HepG2 (cell line): ENCODE data around the gene LCP2. TPM values are rescaled to one million over a fixed set of nuclear protein-coding genes. Genes with fewer than 3 reads are reported as not detected.

ENCODE experiments used
- ATAC-seq: fragments of 200-7000 bp; cut with Tn5 transposase; 3 replicates; pipeline ENCODE4 v1.9.1; 2020; ENCODE audit warnings: mild to moderate bottlenecking, moderate library complexity
- BruUV-seq: library from RNA; stranded (reverse); fragments of 400-500 nt; replicated peaks from 2 replicates; lab custom pipeline; 2021; lab: Mats Ljungman, UMichigan
- CTCF ChIA-PET: fragments of 300-600 bp; formaldehyde crosslinking; extraction: SDS; loops from one replicate; lab custom pipeline; 2021; ENCODE audit warnings: low total read pairs, inconsistent platforms, low intra/inter-chr PET ratio; lab: Yijun Ruan, JAX
- POLR2A ChIA-PET: fragments of 350-600 bp; sonication (Branson Sonifier 250); formaldehyde crosslinking; loops from one replicate; lab custom pipeline; 2020; ENCODE audit warnings: antibody characterized with exemption, inconsistent platforms; lab: Yijun Ruan, JAX
- DNase-seq: peaks from one replicate; pipeline ENCODE4 v3.0.0-alpha.2; 2015; ENCODE audit warnings: low spot score
- FAIRE-seq: peaks from 3 replicates; lab custom pipeline; 2011; peaks lifted over from hg19 to GRCh38; lab: Jason Lieb, UNC
- H2AFZ ChIP-seq: one replicate; pipeline ENCODE4 v1.6.1; 2011; ENCODE audit warnings: low read length, inconsistent platforms
- H3K27ac ChIP-seq: fragments of 300-600 bp; 3 replicates; pipeline ENCODE4 v1.8.0; 2011; ENCODE audit warnings: mixed run types, mild to moderate bottlenecking, mixed read lengths, low read length, inconsistent platforms; ENCODE audit not compliant: insufficient read depth; ENCODE audit errors: extremely low read length
- H3K27me3 ChIP-seq, 2 experiments: fragments of 200-600 bp in 1 of 2; 2 replicates in 1 of 2; 3 replicates in 1 of 2; pipeline versions ENCODE4 v1.6.0 to v1.8.0; 2011; ENCODE audit warnings: low read length in 2 of 2, mild to moderate bottlenecking in 2 of 2, moderate library complexity in 2 of 2, inconsistent platforms in 1 of 2; ENCODE audit not compliant: insufficient read depth in 2 of 2, control insufficient read depth in 1 of 2
- H3K36me3 ChIP-seq, 2 experiments: fragments of 200-600 bp in 1 of 2; replicated peaks in 1 of 2; 2 replicates in 1 of 2; 3 replicates in 1 of 2; pipeline versions ENCODE4 v1.5.1 to v1.8.0; 2011; ENCODE audit warnings: low read length in 2 of 2, inconsistent platforms in 1 of 2; ENCODE audit not compliant: insufficient read depth in 2 of 2, control insufficient read depth in 1 of 2
- H3K4me1 ChIP-seq: 2 replicates; pipeline ENCODE4 v1.5.1; 2012; ENCODE audit warnings: low read length, inconsistent platforms; ENCODE audit not compliant: insufficient read depth
- H3K4me2 ChIP-seq: 2 replicates; pipeline ENCODE4 v1.6.0; 2011; ENCODE audit warnings: low read depth, low read length, inconsistent platforms
- H3K4me3 ChIP-seq, 3 experiments: fragments of 200-600 bp in 1 of 3; sonication (generic), shearing (Covaris generic) in 1 of 3; replicated peaks in 1 of 3; 2 replicates each; pipeline ENCODE4 v1.5.1; 2011 to 2016; ENCODE audit warnings: low read length in 3 of 3, inconsistent platforms in 2 of 3, low read depth in 2 of 3, mild to moderate bottlenecking in 2 of 3, control low read depth in 1 of 3, mixed read lengths in 1 of 3; ENCODE audit not compliant: insufficient read depth in 1 of 3
- H3K79me2 ChIP-seq: one replicate; pipeline ENCODE4 v1.6.1; 2011; ENCODE audit warnings: low read length, inconsistent platforms; ENCODE audit not compliant: insufficient read depth
- H3K9ac ChIP-seq: 2 replicates; pipeline ENCODE4 v1.6.0; 2011; ENCODE audit warnings: mild to moderate bottlenecking, low read depth, low read length, inconsistent platforms; ENCODE audit not compliant: insufficient read depth
- H3K9me3 ChIP-seq: 2 replicates; pipeline ENCODE4 v1.5.1; 2012; ENCODE audit warnings: mild to moderate bottlenecking, low read length
- H4K20me1 ChIP-seq: 2 replicates; pipeline ENCODE4 v1.6.0; 2011; ENCODE audit warnings: inconsistent platforms, mild to moderate bottlenecking, low read length, moderate library complexity; ENCODE audit not compliant: insufficient read depth
- EHMT2 ChIP-seq: fragments of 200-600 bp; sonication (generic); IDR thresholded peaks from 2 replicates; pipeline ENCODE4 v1.7.0; 2017; ENCODE audit warnings: antibody characterized with exemption, low read depth, low read length, borderline replicate concordance
- KLF13 ChIP-seq: sonication (generic); formaldehyde crosslinking; IDR thresholded peaks from 2 replicates; pipeline ENCODE4 v1.4.0; 2020; ENCODE audit warnings: mild to moderate bottlenecking, missing genetic modification reagents
- NR2C2 ChIP-seq: sonication (generic); formaldehyde crosslinking; IDR thresholded peaks from 2 replicates; pipeline ENCODE4 v1.4.0; 2020; ENCODE audit warnings: missing genetic modification reagents, mild to moderate bottlenecking, moderate library complexity, borderline replicate concordance
- NR3C1 ChIP-seq: sonication (generic); formaldehyde crosslinking; IDR thresholded peaks from 2 replicates; pipeline ENCODE4 v1.4.0; 2020; ENCODE audit warnings: missing genetic modification reagents
- PHB2 ChIP-seq: fragments of 450-650 bp; IDR thresholded peaks from 2 replicates; pipeline ENCODE4 v1.6.1; 2018; ENCODE audit not compliant: partially characterized antibody
- RFX1 ChIP-seq: fragments of 450-650 bp; IDR thresholded peaks from 2 replicates; pipeline ENCODE4 v1.6.1; 2017
- RXRA ChIP-seq: sonication (generic); formaldehyde crosslinking; IDR thresholded peaks from 2 replicates; pipeline ENCODE4 v1.5.1; 2020; ENCODE audit warnings: missing genetic modification reagents
- SIN3B ChIP-seq: fragments of 150-350 bp; IDR thresholded peaks from 2 replicates; pipeline ENCODE4 v1.6.1; 2014; ENCODE audit warnings: low read length
- SP140L ChIP-seq: sonication (generic); formaldehyde crosslinking; IDR thresholded peaks from 2 replicates; pipeline ENCODE4 v1.4.0; 2020; ENCODE audit warnings: missing genetic modification reagents, borderline replicate concordance
- TCF7L2 ChIP-seq: IDR thresholded peaks from 2 replicates; pipeline ENCODE4 v1.6.1; 2011; ENCODE audit warnings: mild to moderate bottlenecking, low read depth, low read length, moderate library complexity
- ZFP41 ChIP-seq: sonication (generic); formaldehyde crosslinking; IDR thresholded peaks from 2 replicates; pipeline ENCODE4 v1.4.0; 2020; ENCODE audit warnings: mild to moderate bottlenecking, missing genetic modification reagents, borderline replicate concordance
- ZNF224 ChIP-seq: sonication (generic); formaldehyde crosslinking; IDR thresholded peaks from 2 replicates; pipeline ENCODE4 v1.5.0; 2020; ENCODE audit warnings: mild to moderate bottlenecking, missing genetic modification reagents
- ZNF232 ChIP-seq: sonication (generic); formaldehyde crosslinking; IDR thresholded peaks from 2 replicates; pipeline ENCODE4 v1.4.0; 2020; ENCODE audit warnings: missing genetic modification reagents, borderline replicate concordance
- ZNF253 ChIP-seq: sonication (generic); formaldehyde crosslinking; IDR thresholded peaks from 2 replicates; pipeline ENCODE4 v1.8.0; 2022; ENCODE audit warnings: mild to moderate bottlenecking, missing genetic modification reagents, borderline replicate concordance
- ZNF367 ChIP-seq: sonication (generic); formaldehyde crosslinking; IDR thresholded peaks from 2 replicates; pipeline ENCODE4 v1.4.0; 2020; ENCODE audit warnings: missing genetic modification reagents, borderline replicate concordance
- ZNF614 ChIP-seq: IDR thresholded peaks from 2 replicates; pipeline ENCODE4 v1.6.1; 2018; ENCODE audit warnings: missing biosample characterization, missing genetic modification reagents, inconsistent platforms, borderline replicate concordance
- ZNF724P ChIP-seq: sonication (generic); formaldehyde crosslinking; IDR thresholded peaks from 2 replicates; pipeline ENCODE4 v1.8.0; 2022; ENCODE audit warnings: missing genetic modification reagents, borderline replicate concordance
- WGBS: methylation state at CpG from one replicate; pipeline ENCODE4 v1.1.6; 2017; ENCODE audit warnings: low lambda C conversion rate; 5-methylcytosine and 5-hydroxymethylcytosine counted together
- in situ Hi-C: cut with HindIII; loops from 2 replicates; pipeline ENCODE4 v1.10.0; 2017; ENCODE audit warnings: low pct_unique_long_range_greater_than_20kb; ENCODE audit not compliant: extremely low pct_ligation_motif_present
- intact Hi-C: fragments of 100-400 bp; cut with micrococcal nuclease; formaldehyde crosslinking; loops from one replicate; pipeline ENCODE4 v1.10.0; 2022; ENCODE audit not compliant: unreplicated experiment
- polyA plus RNA-seq, 8 experiments: library from polyadenylated mRNA; depleted of rRNA in 3 of 8; stranded (reverse) in 7 of 8; unstranded in 1 of 8; fragments of >200 nt; fragmentation: Illumina TruSeq in 4 of 8; extraction: Trizol in 4 of 8; gene quantifications; 2 replicates each; pipeline versions ENCODE4 v1.2.1 to v1.2.3, GENCODE V29; 2011 to 2016; ENCODE audit warnings: low read depth in 4 of 8, missing spikeins in 1 of 8, mixed read lengths in 1 of 8; ENCODE audit not compliant: insufficient read depth in 1 of 8
- total RNA-seq, 5 experiments: library from RNA; depleted of rRNA; stranded (reverse); fragments of >200 nt; fragmentation: Illumina TruSeq; extraction: Trizol; gene quantifications; 2 replicates each; pipeline ENCODE4 v1.2.3, GENCODE V29; 2016; ENCODE audit warnings: low read depth in 1 of 5
- TF ChIP-seq, protein P1 (sequence below): sonication (generic); formaldehyde crosslinking; IDR thresholded peaks from 2 replicates; pipeline ENCODE4 v1.5.1; 2020; ENCODE audit warnings: mild to moderate bottlenecking, missing genetic modification reagents, borderline replicate concordance
- TF ChIP-seq, protein P2 (sequence below): sonication (generic); formaldehyde crosslinking; IDR thresholded peaks from 2 replicates; pipeline ENCODE4 v1.4.0; 2020; ENCODE audit warnings: missing genetic modification reagents

The LCP2 gene
- total and polyA plus RNA-seq, 2 of the 13 experiments (the other 11 are each of a cell fraction or from before 2014, with no cell fraction given) = not detected

- TF ChIP-seq, protein P1, sequence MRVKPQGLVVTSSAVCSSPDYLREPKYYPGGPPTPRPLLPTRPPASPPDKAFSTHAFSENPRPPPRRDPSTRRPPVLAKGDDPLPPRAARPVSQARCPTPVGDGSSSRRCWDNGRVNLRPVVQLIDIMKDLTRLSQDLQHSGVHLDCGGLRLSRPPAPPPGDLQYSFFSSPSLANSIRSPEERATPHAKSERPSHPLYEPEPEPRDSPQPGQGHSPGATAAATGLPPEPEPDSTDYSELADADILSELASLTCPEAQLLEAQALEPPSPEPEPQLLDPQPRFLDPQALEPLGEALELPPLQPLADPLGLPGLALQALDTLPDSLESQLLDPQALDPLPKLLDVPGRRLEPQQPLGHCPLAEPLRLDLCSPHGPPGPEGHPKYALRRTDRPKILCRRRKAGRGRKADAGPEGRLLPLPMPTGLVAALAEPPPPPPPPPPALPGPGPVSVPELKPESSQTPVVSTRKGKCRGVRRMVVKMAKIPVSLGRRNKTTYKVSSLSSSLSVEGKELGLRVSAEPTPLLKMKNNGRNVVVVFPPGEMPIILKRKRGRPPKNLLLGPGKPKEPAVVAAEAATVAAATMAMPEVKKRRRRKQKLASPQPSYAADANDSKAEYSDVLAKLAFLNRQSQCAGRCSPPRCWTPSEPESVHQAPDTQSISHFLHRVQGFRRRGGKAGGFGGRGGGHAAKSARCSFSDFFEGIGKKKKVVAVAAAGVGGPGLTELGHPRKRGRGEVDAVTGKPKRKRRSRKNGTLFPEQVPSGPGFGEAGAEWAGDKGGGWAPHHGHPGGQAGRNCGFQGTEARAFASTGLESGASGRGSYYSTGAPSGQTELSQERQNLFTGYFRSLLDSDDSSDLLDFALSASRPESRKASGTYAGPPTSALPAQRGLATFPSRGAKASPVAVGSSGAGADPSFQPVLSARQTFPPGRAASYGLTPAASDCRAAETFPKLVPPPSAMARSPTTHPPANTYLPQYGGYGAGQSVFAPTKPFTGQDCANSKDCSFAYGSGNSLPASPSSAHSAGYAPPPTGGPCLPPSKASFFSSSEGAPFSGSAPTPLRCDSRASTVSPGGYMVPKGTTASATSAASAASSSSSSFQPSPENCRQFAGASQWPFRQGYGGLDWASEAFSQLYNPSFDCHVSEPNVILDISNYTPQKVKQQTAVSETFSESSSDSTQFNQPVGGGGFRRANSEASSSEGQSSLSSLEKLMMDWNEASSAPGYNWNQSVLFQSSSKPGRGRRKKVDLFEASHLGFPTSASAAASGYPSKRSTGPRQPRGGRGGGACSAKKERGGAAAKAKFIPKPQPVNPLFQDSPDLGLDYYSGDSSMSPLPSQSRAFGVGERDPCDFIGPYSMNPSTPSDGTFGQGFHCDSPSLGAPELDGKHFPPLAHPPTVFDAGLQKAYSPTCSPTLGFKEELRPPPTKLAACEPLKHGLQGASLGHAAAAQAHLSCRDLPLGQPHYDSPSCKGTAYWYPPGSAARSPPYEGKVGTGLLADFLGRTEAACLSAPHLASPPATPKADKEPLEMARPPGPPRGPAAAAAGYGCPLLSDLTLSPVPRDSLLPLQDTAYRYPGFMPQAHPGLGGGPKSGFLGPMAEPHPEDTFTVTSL (CRISPR knock-in tag) = no peak
- TF ChIP-seq EHMT2 (no peak), SIN3B (no peak), SP140L (no peak), ZNF224 (no peak)
Measured at GRCh38 chr5:170280011-170280493, 17.5 kb downstream of the LCP2 start (continued).

GRCh38 chr5:170279459-170279817, 18.1 kb downstream of the LCP2 start:
- intact Hi-C loops (no loop called here), in situ Hi-C loops (no loop called here)
- no peaks in the 10 kb centered on the region for H3K9me3 ChIP-seq
- no peaks in the 10 kb centered on the region for H3K79me2 ChIP-seq
- no peak for DNase-seq
- H2AFZ ChIP-seq = no peak overlapping the region
- H3K9ac ChIP-seq = no peak overlapping the region
- H3K27me3 ChIP-seq = peaks cover 0 to 1% of the 10 kb centered on the region in 2 experiments; a peak in 1 of 5 replicates
- no TSS peak for BruUV-seq
- POLR2A ChIA-PET = no interaction called here
- no peak for FAIRE-seq
- ATAC-seq = no peak
- no peak overlapping the region for H3K4me3 ChIP-seq
- no peaks in the 10 kb centered on the region for H4K20me1 ChIP-seq
- H3K4me1 ChIP-seq = no peaks in the 10 kb centered on the region
- H3K27ac ChIP-seq = no peak overlapping the region
- no peak overlapping the region for H3K4me2 ChIP-seq
- CTCF ChIA-PET = no interaction called here
- 29% methylated on average over 4 of the region's 4 CpGs for WGBS
- no peaks in the 10 kb centered on the region for H3K36me3 ChIP-seq
- TF ChIP-seq TCF7L2 (no peak), KLF13 (CRISPR knock-in tag) (no peak), NR3C1 (CRISPR knock-in tag) (no peak), ZNF614 (CRISPR knock-in tag) (no peak), ZFP41 (CRISPR knock-in tag) (no peak), ZNF232 (no peak), RXRA (no peak), ZNF253 (CRISPR knock-in tag) (no peak), NR2C2 (CRISPR knock-in tag) (no peak), PHB2 (no peak), ZNF367 (no peak), ZNF724P (no peak), RFX1 (no peak)
- TF ChIP-seq, protein P2, sequence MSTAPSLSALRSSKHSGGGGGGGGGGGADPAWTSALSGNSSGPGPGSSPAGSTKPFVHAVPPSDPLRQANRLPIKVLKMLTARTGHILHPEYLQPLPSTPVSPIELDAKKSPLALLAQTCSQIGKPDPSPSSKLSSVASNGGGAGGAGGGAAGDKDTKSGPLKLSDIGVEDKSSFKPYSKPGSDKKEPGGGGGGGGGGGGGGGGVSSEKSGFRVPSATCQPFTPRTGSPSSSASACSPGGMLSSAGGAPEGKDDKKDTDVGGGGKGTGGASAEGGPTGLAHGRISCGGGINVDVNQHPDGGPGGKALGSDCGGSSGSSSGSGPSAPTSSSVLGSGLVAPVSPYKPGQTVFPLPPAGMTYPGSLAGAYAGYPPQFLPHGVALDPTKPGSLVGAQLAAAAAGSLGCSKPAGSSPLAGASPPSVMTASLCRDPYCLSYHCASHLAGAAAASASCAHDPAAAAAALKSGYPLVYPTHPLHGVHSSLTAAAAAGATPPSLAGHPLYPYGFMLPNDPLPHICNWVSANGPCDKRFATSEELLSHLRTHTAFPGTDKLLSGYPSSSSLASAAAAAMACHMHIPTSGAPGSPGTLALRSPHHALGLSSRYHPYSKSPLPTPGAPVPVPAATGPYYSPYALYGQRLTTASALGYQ = no peak
